ENCODE measurements around the gene ZNF683.

ZNF683 gene

GRCh38 chr1:26404641-26405040, 32.1 kb upstream of the ZNF683 start:
- Histone ChIP-seq H3K4me3 (replicated peaks; ENCODE audit: low read depth, low read length) (no peak overlapping the region), H3K36me3 (ENCODE audit: control insufficient read depth, insufficient read depth, low read length) (no peaks in the 10 kb centered on the region), H3K27me3 (replicated peaks; ENCODE audit: control insufficient read depth, insufficient read depth, low read length) (no peaks in the 10 kb centered on the region)
- no peak for TF ChIP-seq CTCF (IDR thresholded peaks at IDR 0.05; ENCODE audit: insufficient read depth, low read length, poor library complexity, severe bottlenecking)
- DNase-seq (ENCODE audit: extremely low read depth, insufficient read length): no peak

- Histone ChIP-seq H3K36me3 (ENCODE audit: control insufficient read depth, insufficient read depth, low read length) (no peaks in the 10 kb centered on the region), H3K27me3 (replicated peaks; ENCODE audit: control insufficient read depth, insufficient read depth, low read length) (no peaks in the 10 kb centered on the region), H3K4me3 (replicated peaks; ENCODE audit: low read depth, low read length) (no peak overlapping the region)
- DNase-seq (ENCODE audit: extremely low read depth, insufficient read length): no peak
- TF ChIP-seq CTCF (IDR thresholded peaks at IDR 0.05; ENCODE audit: insufficient read depth, low read length, poor library complexity, severe bottlenecking): no peak
Measured at GRCh38 chr1:26403656-26404055, 31.1 kb upstream of the ZNF683 start.

DNA sequence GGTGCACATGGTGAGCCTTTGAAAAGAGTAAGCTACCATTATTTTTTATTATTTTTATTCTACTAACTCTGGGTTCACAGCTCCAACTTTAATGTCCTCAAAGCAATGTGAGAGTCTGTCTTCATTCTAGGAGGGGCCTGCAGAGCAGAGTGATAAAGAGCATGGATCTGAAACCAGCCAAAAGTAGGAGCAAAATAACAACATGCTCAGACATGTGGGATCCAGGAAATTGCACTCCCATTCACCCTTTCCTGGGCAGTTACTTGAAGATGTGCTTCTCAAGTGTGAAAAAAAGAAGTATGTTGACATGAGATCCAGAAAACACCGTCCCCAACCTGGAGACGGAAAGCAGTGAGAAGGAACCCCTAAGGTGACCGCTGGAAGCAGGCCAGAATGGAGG, 29.3 kb upstream of the ZNF683 start:
- no peaks in the 10 kb centered on the region for H3K36me3 ChIP-seq (ENCODE audit: control insufficient read depth, insufficient read depth, low read length)
- no peak for TF ChIP-seq CTCF (IDR thresholded peaks at IDR 0.05; ENCODE audit: insufficient read depth, low read length, poor library complexity, severe bottlenecking)
- no peak overlapping the region for H3K4me3 ChIP-seq (replicated peaks; ENCODE audit: low read depth, low read length)
- no peaks in the 10 kb centered on the region for H3K27me3 ChIP-seq (replicated peaks; ENCODE audit: control insufficient read depth, insufficient read depth, low read length)
- DNase-seq (ENCODE audit: extremely low read depth, insufficient read length): no peak

DNA sequence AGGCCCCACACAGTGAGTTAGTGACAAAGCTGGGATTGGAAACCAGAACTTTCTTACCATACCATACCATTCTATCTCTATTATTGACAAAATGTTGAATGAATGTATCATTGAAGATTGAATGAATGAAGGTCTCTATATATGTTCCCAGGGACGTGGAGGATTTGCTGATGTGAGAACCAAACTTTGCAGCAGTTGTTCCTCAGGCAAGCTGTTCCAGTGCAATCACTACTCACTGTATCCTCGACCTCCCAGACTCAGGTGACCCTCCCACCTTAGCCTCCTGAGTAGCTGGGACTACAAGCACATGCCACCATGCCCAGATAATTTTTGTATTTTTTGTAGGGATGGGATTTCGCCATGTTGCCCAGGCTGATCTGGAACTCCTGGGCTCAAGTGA, 26.5 kb upstream of the ZNF683 start:
- Histone ChIP-seq H3K4me3 (replicated peaks; ENCODE audit: low read depth, low read length) (no peak overlapping the region), H3K36me3 (ENCODE audit: control insufficient read depth, insufficient read depth, low read length) (no peaks in the 10 kb centered on the region), H3K27me3 (replicated peaks; ENCODE audit: control insufficient read depth, insufficient read depth, low read length) (no peaks in the 10 kb centered on the region)
- DNase-seq (ENCODE audit: extremely low read depth, insufficient read length): no peak
- TF ChIP-seq CTCF (IDR thresholded peaks at IDR 0.05; ENCODE audit: insufficient read depth, low read length, poor library complexity, severe bottlenecking): no peak

GRCh38 chr1:26395754-26396153, 23.2 kb upstream of the ZNF683 start:
- TF ChIP-seq CTCF (IDR thresholded peaks at IDR 0.05; ENCODE audit: insufficient read depth, low read length, poor library complexity, severe bottlenecking): no peak
- no peak for DNase-seq (ENCODE audit: extremely low read depth, insufficient read length)
- Histone ChIP-seq H3K4me3 (replicated peaks; ENCODE audit: low read depth, low read length) (no peak overlapping the region), H3K36me3 (ENCODE audit: control insufficient read depth, insufficient read depth, low read length) (no peaks in the 10 kb centered on the region), H3K27me3 (replicated peaks; ENCODE audit: control insufficient read depth, insufficient read depth, low read length) (no peaks in the 10 kb centered on the region)

DNA sequence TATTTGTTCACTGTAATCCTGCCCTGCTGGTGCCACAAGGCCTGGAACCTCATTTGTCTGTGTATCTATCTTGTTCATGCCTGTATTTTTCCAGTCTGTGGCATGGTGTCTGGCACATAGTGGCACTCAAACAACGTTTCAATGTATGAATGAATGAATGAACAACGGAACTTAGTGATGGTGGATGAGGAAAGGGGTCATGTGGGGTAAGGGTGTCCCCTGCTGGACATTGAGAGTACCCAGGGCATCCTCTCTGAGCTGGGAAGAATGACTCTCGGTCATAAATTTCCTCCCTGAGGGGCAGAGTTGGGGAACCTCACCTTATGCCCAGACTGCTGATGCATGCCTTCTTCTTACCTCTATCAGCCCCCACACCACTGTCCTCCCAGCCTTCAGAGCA, 18.9 kb upstream of the ZNF683 start:
- DNase-seq (ENCODE audit: extremely low read depth, insufficient read length): no peak
- Histone ChIP-seq H3K27me3 (replicated peaks; ENCODE audit: control insufficient read depth, insufficient read depth, low read length) (no peaks in the 10 kb centered on the region), H3K4me3 (replicated peaks; ENCODE audit: low read depth, low read length) (no peak overlapping the region), H3K36me3 (ENCODE audit: control insufficient read depth, insufficient read depth, low read length) (no peaks in the 10 kb centered on the region)
- TF ChIP-seq CTCF (IDR thresholded peaks at IDR 0.05; ENCODE audit: insufficient read depth, low read length, poor library complexity, severe bottlenecking): peak; percentile 61
